Omental fat pad (tissue), 4 donors: ENCODE results near the gene ZFYVE28. TPM values are rescaled to one million over a fixed set of nuclear protein-coding genes. Genes with fewer than 3 reads are reported as not detected.
"Not testable (repeated sequence)": the region's sequence is repeated elsewhere in the genome, so short reads cannot be mapped to it uniquely, and the experiment has no call there.

Experiments
- ATAC-seq: fragments of 150-250 bp; one replicate; pipeline ENCODE4 v1.9.1; 2016; ENCODE audit warnings: mild to moderate bottlenecking, moderate library complexity; ENCODE audit not compliant: low FRiP score
- DNase-seq: peaks from one replicate; pipeline ENCODE4 v3.0.0-alpha.2; 2019; ENCODE audit warnings: low spot score
- CTCF ChIP-seq, 3 donors: fragments of 450-650 bp; IDR thresholded peaks; one replicate each; pipeline ENCODE4 v1.5.1; 2016 to 2017; ENCODE audit warnings: antibody characterized with exemption in 3 of 3, mild to moderate bottlenecking in 3 of 3, moderate library complexity in 2 of 3
- small RNA-seq: library from RNA; depleted of rRNA; stranded (forward); fragments of <200 nt; gene quantifications from one replicate; pipeline ENCODE3, GENCODE V24; 2016
- total RNA-seq, 4 donors: library from RNA; depleted of rRNA; stranded (reverse); fragments of >200 nt; gene quantifications; one replicate each; pipeline ENCODE4 v1.1.0, GENCODE V29; 2016

ZFYVE28 gene
- total RNA-seq, 4 donors from 2014 or later: 7.1 to 24.5 (median 16.7) TPM

- ATAC-seq: no peak
- no peak for TF ChIP-seq CTCF (IDR thresholded peaks at IDR 0.05)
- no peak for DNase-seq
These were observed 192.2 kb downstream of the ZFYVE28 start for GRCh38 chr4:2226261-2226660.

- no peak for TF ChIP-seq CTCF (IDR thresholded peaks at IDR 0.05)
- no peak for DNase-seq
- ATAC-seq: no peak
These were observed 195.6 kb downstream of the ZFYVE28 start for GRCh38 chr4:2222838-2223237.

GRCh38 chr4:2221378-2221777 is 197.1 kb downstream of the ZFYVE28 start:
- ATAC-seq, DNase-seq: not testable (repeated sequence)

GRCh38 chr4:2220016-2220630 is 198.3 kb downstream of the ZFYVE28 start:
- TF ChIP-seq CTCF (IDR thresholded peaks at IDR 0.05): peak in 1 of 3 donors; percentile 46
- ATAC-seq (peak; percentile 72), DNase-seq (peak; percentile 51)

Small RNA genes lying within 50 kb of the gene (small RNA-seq; reads per million reads assigned to genes)
- gene COX6B1P5: not detected

Other genes starting within 250 kb of the ZFYVE28 start
- 10 to 100 TPM in 3 of 4 donors, 1 to 10 TPM in 1; 9.5 to 27.6 (median 10.8) TPM for gene HAUS3, start 176.5 kb downstream of the ZFYVE28 start, total RNA-seq
- gene POLN, start 176.5 kb downstream of the ZFYVE28 start, total RNA-seq: 1 to 10 TPM; 4.7 to 7.3 (median 5.1) TPM
- gene MXD4, start 156.5 kb downstream of the ZFYVE28 start, total RNA-seq: 100 to 1,000 TPM in 1 of 4 donors, 10 to 100 TPM in 3; 33.7 to 118 (median 59.5) TPM
- gene CFAP99, start 310 bp upstream of the ZFYVE28 start, total RNA-seq: under 1 TPM in 2 of 4 donors, not detected in 2; 0.32 to 0.60 TPM
- gene RNF4, start 50.5 kb upstream of the ZFYVE28 start, total RNA-seq: 10 to 100 TPM; 38.5 to 90.1 (median 44.5) TPM
- gene FAM193A, start 118.0 kb upstream of the ZFYVE28 start, total RNA-seq: 10 to 100 TPM; 16.7 to 30.1 (median 24.9) TPM